ENCODE results near the gene C11orf68. TPM values are rescaled to one million over a fixed set of nuclear protein-coding genes. Genes with fewer than 3 reads are reported as not detected.
"Not testable (repeated sequence)": the region's sequence is repeated elsewhere in the genome, so short reads cannot be mapped to it uniquely, and the experiment has no call there.

C11orf68 gene
- total and polyA plus RNA-seq, 2 donors (not counting 1 experiment from before 2014, with no cell fraction given): 34.9 to 50.6 TPM

GRCh38 chr11:65950711-65951110 lies 31.8 kb upstream of the C11orf68 start:
- CTCF ChIA-PET; H3K9me3 Mint-ChIP-seq (ENCODE audit: insufficient read depth); H3K27me3 Mint-ChIP-seq; H3K27ac ChIP-seq (ENCODE audit: low read length in 2 of 2); ATAC-seq (ENCODE audit: low read depth); H3K9ac ChIP-seq (ENCODE audit: low read length); H3K27me3 ChIP-seq (replicated peaks in 1 of 4; ENCODE audit: control extremely low read depth in 1 of 4, control insufficient read depth in 3 of 4, insufficient read depth in 4 of 4, low read length in 3 of 4); H3K4me1 ChIP-seq (ENCODE audit: control insufficient read depth in 2 of 2, insufficient read depth in 2 of 2, low read length in 2 of 2); H3K9me3 ChIP-seq (ENCODE audit: control extremely low read depth in 1 of 3, control insufficient read depth in 2 of 3, insufficient read depth in 1 of 3, low read length in 2 of 3); intact Hi-C loops (cut with micrococcal nuclease); H3K36me3 ChIP-seq (replicated peaks in 1 of 2; ENCODE audit: control extremely low read depth in 1 of 2, control insufficient read depth in 1 of 2, extremely low read depth in 1 of 2, insufficient read depth in 2 of 2, low read length in 1 of 2); DNase-seq; H3K4me1 Mint-ChIP-seq; H3K79me2 ChIP-seq (ENCODE audit: control insufficient read depth, insufficient read depth, low read length); H3K4me3 ChIP-seq (ENCODE audit: control extremely low read depth in 1 of 5, extremely low read depth in 1 of 5, insufficient read depth in 1 of 5, low read depth in 2 of 5, low read length in 4 of 5); H3K27ac Mint-ChIP-seq; H3K4me3 Mint-ChIP-seq; H4K20me1 ChIP-seq (ENCODE audit: control insufficient read depth, insufficient read depth, low read length, poor library complexity, severe bottlenecking); H2AFZ ChIP-seq (ENCODE audit: insufficient read depth, low read depth, low read length, poor library complexity, severe bottlenecking); H3K4me2 ChIP-seq (replicated peaks; ENCODE audit: low read depth, low read length, poor library complexity, severe bottlenecking): not testable (repeated sequence)
- POLR2A ChIA-PET: interaction anchor here (0.6 kb wide), 1 partner anchor 83 kb away, joined by 5 read pairs; no protein-coding TSS in a partner anchor
- 88% methylated on average over 4 of the region's 5 CpGs for WGBS (ENCODE audit: insufficient coverage)

- ChIA-PET POLR2A (no interaction called here), CTCF (no interaction called here)
- intact Hi-C loops (cut with micrococcal nuclease): no loop called here
- DNase-seq: no peak
- Histone ChIP-seq H3K79me2 (ENCODE audit: control insufficient read depth, insufficient read depth, low read length) (no peaks in the 10 kb centered on the region), H3K4me1 (ENCODE audit: control insufficient read depth in 2 of 2, insufficient read depth in 2 of 2, low read length in 2 of 2) (no peaks in the 10 kb centered on the region), H2AFZ (ENCODE audit: insufficient read depth, low read depth, low read length, poor library complexity, severe bottlenecking) (no peak overlapping the region), H3K9me3 (ENCODE audit: control extremely low read depth in 1 of 3, control insufficient read depth in 2 of 3, insufficient read depth in 1 of 3, low read length in 2 of 3) (no peaks in the 10 kb centered on the region), H3K27ac (ENCODE audit: low read length in 2 of 2) (no peak overlapping the region), H3K4me3 (ENCODE audit: control extremely low read depth in 1 of 5, extremely low read depth in 1 of 5, insufficient read depth in 1 of 5, low read depth in 2 of 5, low read length in 4 of 5) (no peak overlapping the region), H4K20me1 (ENCODE audit: control insufficient read depth, insufficient read depth, low read length, poor library complexity, severe bottlenecking) (no peaks in the 10 kb centered on the region), H3K4me2 (replicated peaks; ENCODE audit: low read depth, low read length, poor library complexity, severe bottlenecking) (no peak overlapping the region), H3K27me3 (replicated peaks in 1 of 4; ENCODE audit: control extremely low read depth in 1 of 4, control insufficient read depth in 3 of 4, insufficient read depth in 4 of 4, low read length in 3 of 4) (peaks cover 0 to 3% (median 0%) of the 10 kb centered on the region in 4 experiments), H3K36me3 (replicated peaks in 1 of 2; ENCODE audit: control extremely low read depth in 1 of 2, control insufficient read depth in 1 of 2, extremely low read depth in 1 of 2, insufficient read depth in 2 of 2, low read length in 1 of 2) (no peaks in the 10 kb centered on the region), H3K9ac (ENCODE audit: low read length) (no peak overlapping the region)
- TF ChIP-seq CTCF (IDR thresholded peaks at IDR 0.05) (no peak), EZH2 (IDR thresholded peaks at IDR 0.05; ENCODE audit: borderline replicate concordance, insufficient read depth, low read depth, low read length, poor library complexity, severe bottlenecking) (no peak)
- H3K9me3 Mint-ChIP-seq (ENCODE audit: insufficient read depth): no peaks in the 10 kb centered on the region
- H3K27me3 Mint-ChIP-seq: peaks cover 7% of the 10 kb centered on the region
- ATAC-seq (ENCODE audit: low read depth): no peak
- 90% methylated on average over 8 of the region's 12 CpGs for WGBS (ENCODE audit: insufficient coverage)
- H3K27ac Mint-ChIP-seq: no peak overlapping the region
- H3K4me3 Mint-ChIP-seq: no peak overlapping the region
- no peaks in the 10 kb centered on the region for H3K4me1 Mint-ChIP-seq
Measured at GRCh38 chr11:65947603-65948125, 28.8 kb upstream of the C11orf68 start.
